Body of pancreas (tissue), 4 donors: ENCODE measurements around the gene INSIG1.

Experiments used
- CTCF ChIP-seq, 7 experiments: fragments of 450-650 bp in 4 of 7; fragments of 200-600 bp in 3 of 7; sonication (generic) in 3 of 7; IDR thresholded peaks; one replicate each; pipeline ENCODE4 v1.5.1; 2016 to 2019; ENCODE audit warnings: antibody characterized with exemption in 7 of 7
- POLR2A ChIP-seq, 3 donors: fragments of 450-650 bp; IDR thresholded peaks; one replicate each; pipeline ENCODE4 v1.6.1; 2016; ENCODE audit warnings: antibody characterized with exemption in 3 of 3, mild to moderate bottlenecking in 2 of 3

GRCh38 chr7:155345490-155345889, 47.8 kb downstream of the INSIG1 start:
- TF ChIP-seq CTCF (IDR thresholded peaks at IDR 0.05) (no peak), POLR2A (IDR thresholded peaks at IDR 0.05) (no peak)
